Sigmoid colon (tissue), 4 donors: ENCODE results near the gene PRKN.

Source experiments
- CTCF ChIP-seq, 4 experiments: fragments of 450-650 bp in 3 of 4; fragments of 200-600 bp in 1 of 4; IDR thresholded peaks; one replicate each; pipeline ENCODE4 v1.5.1; 2016 to 2019; ENCODE audit warnings: antibody characterized with exemption in 4 of 4, mild to moderate bottlenecking in 3 of 4, moderate library complexity in 2 of 4
- EP300 ChIP-seq, 4 donors: sonication (generic); formaldehyde crosslinking; IDR thresholded peaks; one replicate each; pipeline ENCODE4 v1.6.1; 2017; ENCODE audit warnings: antibody characterized with exemption in 4 of 4
- POLR2A ChIP-seq, 2 donors: fragments of 450-650 bp; IDR thresholded peaks; one replicate each; pipeline ENCODE4 v1.6.1; 2016; ENCODE audit warnings: antibody characterized with exemption in 2 of 2, mild to moderate bottlenecking in 2 of 2, moderate library complexity in 2 of 2
- POLR2AphosphoS5 ChIP-seq, 4 donors: sonication (generic); formaldehyde crosslinking; IDR thresholded peaks; one replicate each; pipeline ENCODE4 v1.6.1; 2017; ENCODE audit warnings: antibody characterized with exemption in 4 of 4

GRCh38 chr6:161828355-161828754 is 899.2 kb downstream of the PRKN start:
- TF ChIP-seq CTCF (IDR thresholded peaks at IDR 0.05) (no peak), POLR2AphosphoS5 (IDR thresholded peaks at IDR 0.05) (no peak), POLR2A (IDR thresholded peaks at IDR 0.05) (no peak), EP300 (IDR thresholded peaks at IDR 0.05) (no peak)
